Gastrocnemius medialis (tissue), 4 donors: ENCODE measurements around the gene CCNB1. TPM values are rescaled to one million over a fixed set of nuclear protein-coding genes. Genes with fewer than 3 reads are reported as not detected.

Experiments
- ATAC-seq, 2 donors: fragments of 150-250 bp; one replicate each; pipeline ENCODE4 v1.9.1; 2016
- DNase-seq, 2 donors: peaks; one replicate each; pipeline ENCODE4 v3.0.0-alpha.2; 2019
- H3K27ac ChIP-seq, 4 donors: fragments of 200-600 bp; sonication (generic); 1 replicate in 1 of 4; 2 replicates in 3 of 4; pipeline ENCODE4 v1.5.1; 2016 to 2018; ENCODE audit warnings: mild to moderate bottlenecking in 2 of 4, moderate library complexity in 1 of 4
- H3K27me3 ChIP-seq, 3 donors: fragments of 200-600 bp; sonication (generic) in 2 of 3; 1 replicate in 1 of 3; 2 replicates in 2 of 3; pipeline versions ENCODE4 v1.5.1 to v1.6.0; 2016 to 2019; ENCODE audit warnings: mild to moderate bottlenecking in 1 of 3, moderate library complexity in 1 of 3
- H3K36me3 ChIP-seq, 2 donors: fragments of 200-600 bp; sonication (generic) in 1 of 2; one replicate each; pipeline ENCODE4 v1.5.1; 2017 to 2018
- H3K4me1 ChIP-seq, 2 donors: fragments of 200-600 bp; sonication (generic) in 1 of 2; one replicate each; pipeline ENCODE4 v1.5.1; 2016 to 2017; ENCODE audit warnings: mild to moderate bottlenecking in 2 of 2
- H3K4me3 ChIP-seq, 4 donors: fragments of 200-600 bp; sonication (generic) in 3 of 4; 1 replicate in 1 of 4; 2 replicates in 3 of 4; pipeline ENCODE4 v1.5.1; 2016 to 2019; ENCODE audit warnings: mild to moderate bottlenecking in 2 of 4
- H3K9me3 ChIP-seq, 3 donors: fragments of 200-600 bp; sonication (generic) in 2 of 3; 1 replicate in 1 of 3; 2 replicates in 2 of 3; pipeline ENCODE4 v1.5.1; 2016 to 2019
- CTCF ChIP-seq, 5 experiments: fragments of 450-650 bp in 3 of 5; fragments of 200-600 bp in 2 of 5; sonication (generic) in 2 of 5; IDR thresholded peaks in 4 of 5; conservative IDR thresholded peaks in 1 of 5; 1 replicate in 4 of 5; 2 replicates in 1 of 5; pipeline ENCODE4 v1.5.1; 2016 to 2019; ENCODE audit warnings: antibody characterized with exemption in 5 of 5, mild to moderate bottlenecking in 3 of 5, moderate library complexity in 3 of 5
- POLR2A ChIP-seq, 2 donors: fragments of 450-650 bp; IDR thresholded peaks; one replicate each; pipeline ENCODE4 v1.6.1; 2017; ENCODE audit warnings: antibody characterized with exemption in 2 of 2, mild to moderate bottlenecking in 2 of 2, moderate library complexity in 2 of 2
- in situ Hi-C, 4 donors: fragments of 200-750 bp; cut with MboI; loops; one replicate each; pipeline versions ENCODE4 v1.15.0 to v1.8.0; 2017; ENCODE audit warnings: low sequenced_read_pairs in 4 of 4
- intact Hi-C: fragments of 100-400 bp; cut with DNase I; formaldehyde crosslinking; loops from one replicate; pipeline ENCODE4 v1.15.1; 2023; ENCODE audit warnings: low total_unique reads
- total RNA-seq, 4 donors: library from RNA; depleted of rRNA; stranded (reverse); fragments of >200 nt; gene quantifications; one replicate each; pipeline versions ENCODE4 v1.1.0 to v1.2.3, GENCODE V29; 2016

Gene CCNB1
- total RNA-seq, 4 donors from 2014 or later = 0.84 to 11.1 (median 2.7) TPM

GRCh38 chr5:69148981-69149675, 17.8 kb upstream of the CCNB1 start:
- no peaks in the 10 kb centered on the region for H3K9me3 ChIP-seq
- no peak overlapping the region for H3K4me3 ChIP-seq
- H3K36me3 ChIP-seq = no peaks in the 10 kb centered on the region
- DNase-seq = no peak
- H3K27me3 ChIP-seq = no peaks in the 10 kb centered on the region
- no peaks in the 10 kb centered on the region for H3K4me1 ChIP-seq
- TF ChIP-seq POLR2A (IDR thresholded peaks at IDR 0.05) (no peak), CTCF (IDR thresholded peaks at IDR 0.05 in 4 of 5, conservative IDR thresholded peaks at IDR 0.05 in 1 of 5) (no peak)
- ATAC-seq = no peak
- in situ Hi-C loops = no loop called here
- intact Hi-C loops = no loop called here
- no peak overlapping the region for H3K27ac ChIP-seq

- H3K9me3 ChIP-seq = no peaks in the 10 kb centered on the region
- H3K27ac ChIP-seq = no peak overlapping the region
- H3K4me1 ChIP-seq = no peaks in the 10 kb centered on the region
- H3K27me3 ChIP-seq = no peaks in the 10 kb centered on the region
- no peaks in the 10 kb centered on the region for H3K36me3 ChIP-seq
- TF ChIP-seq CTCF (IDR thresholded peaks at IDR 0.05 in 4 of 5, conservative IDR thresholded peaks at IDR 0.05 in 1 of 5) (no peak), POLR2A (IDR thresholded peaks at IDR 0.05) (no peak)
- ATAC-seq (no peak), DNase-seq (no peak)
- H3K4me3 ChIP-seq = no peak overlapping the region
- intact Hi-C loops (no loop called here), in situ Hi-C loops (no loop called here)
Observed at GRCh38 chr5:69149676-69150010, 17.3 kb upstream of the CCNB1 start.

GRCh38 chr5:69152731-69153130, 14.2 kb upstream of the CCNB1 start:
- TF ChIP-seq CTCF (IDR thresholded peaks at IDR 0.05 in 4 of 5, conservative IDR thresholded peaks at IDR 0.05 in 1 of 5) = no peak
- TF ChIP-seq POLR2A (IDR thresholded peaks at IDR 0.05) = no peak
- H3K4me1 ChIP-seq = no peaks in the 10 kb centered on the region
- no peaks in the 10 kb centered on the region for H3K9me3 ChIP-seq
- in situ Hi-C loops = no loop called here
- H3K4me3 ChIP-seq = no peak overlapping the region
- ATAC-seq (no peak), DNase-seq (no peak)
- H3K27me3 ChIP-seq = no peaks in the 10 kb centered on the region
- H3K27ac ChIP-seq = no peak overlapping the region
- intact Hi-C loops = no loop called here
- no peaks in the 10 kb centered on the region for H3K36me3 ChIP-seq

- no peak for DNase-seq
- Histone ChIP-seq H3K36me3 (no peaks in the 10 kb centered on the region), H3K4me3 (no peak overlapping the region), H3K27ac (no peak overlapping the region), H3K27me3 (no peaks in the 10 kb centered on the region), H3K4me1 (no peaks in the 10 kb centered on the region), H3K9me3 (no peaks in the 10 kb centered on the region)
- TF ChIP-seq POLR2A (IDR thresholded peaks at IDR 0.05) (no peak), CTCF (IDR thresholded peaks at IDR 0.05 in 4 of 5, conservative IDR thresholded peaks at IDR 0.05 in 1 of 5) (no peak)
- intact Hi-C loops (no loop called here), in situ Hi-C loops (no loop called here)
- no peak for ATAC-seq
Observed at GRCh38 chr5:69156456-69156855, 10.5 kb upstream of the CCNB1 start.

- DNase-seq (no peak), ATAC-seq (no peak)
- H3K9me3 ChIP-seq = no peaks in the 10 kb centered on the region
- intact Hi-C loops (no loop called here), in situ Hi-C loops (no loop called here)
- no peak overlapping the region for H3K27ac ChIP-seq
- H3K27me3 ChIP-seq = no peaks in the 10 kb centered on the region
- H3K4me3 ChIP-seq = no peak overlapping the region
- no peaks in the 10 kb centered on the region for H3K36me3 ChIP-seq
- no peaks in the 10 kb centered on the region for H3K4me1 ChIP-seq
- TF ChIP-seq CTCF (IDR thresholded peaks at IDR 0.05 in 4 of 5, conservative IDR thresholded peaks at IDR 0.05 in 1 of 5) = no peak
Observed at GRCh38 chr5:69158039-69158438, 8.9 kb upstream of the CCNB1 start.
